Mucosa of descending colon (tissue), 3 donors: Measurements from ENCODE around the gene NFASC. TPM values are rescaled to one million over a fixed set of nuclear protein-coding genes. Genes with fewer than 3 reads are reported as not detected.

Experiments
- ATAC-seq: fragments of 200-7000 bp; cut with Tn5 transposase; one replicate; pipeline ENCODE4 v1.9.1; 2020; ENCODE audit warnings: mild to moderate bottlenecking, moderate library complexity
- DNase-seq, 3 donors: peaks; one replicate each; pipeline ENCODE4 v3.0.0-alpha.2; 2020
- H3K36me3 ChIP-seq: fragments of 200-600 bp; one replicate; pipeline ENCODE4 v1.8.0; 2021; ENCODE audit warnings: low read depth, mild to moderate bottlenecking
- H3K4me1 ChIP-seq: fragments of 200-600 bp; one replicate; pipeline ENCODE4 v1.8.0; 2021; ENCODE audit warnings: low read depth, mild to moderate bottlenecking
- H3K4me3 ChIP-seq: fragments of 200-600 bp; one replicate; pipeline ENCODE4 v1.8.0; 2021; ENCODE audit warnings: mild to moderate bottlenecking
- H3K9me3 ChIP-seq: fragments of 200-600 bp; one replicate; pipeline ENCODE4 v1.8.0; 2021; ENCODE audit warnings: mild to moderate bottlenecking
- intact Hi-C, 2 donors: fragments of 100-400 bp; cut with DNase I in 1 of 2; cut with micrococcal nuclease in 1 of 2; formaldehyde crosslinking; loops; one replicate each; pipeline versions ENCODE4 v1.11.0 to v1.11.1; 2022; cut with DNase I, micrococcal nuclease
- total RNA-seq, 3 donors: library from RNA; stranded (reverse); fragmentation: NEBNext Ultra II Directional in 2 of 3; extraction: Animal tissue kit (Norgen Biotek cat#: 25700) in 2 of 3; gene quantifications; one replicate each; pipeline versions ENCODE4 v1.2.1 to v1.2.4, GENCODE V29; 2021 to 2023
- TF ChIP-seq, protein P1 (sequence below): fragments of 200-600 bp; IDR thresholded peaks from one replicate; pipeline ENCODE4 v1.8.0; 2022; ENCODE audit warnings: antibody characterized with exemption, mild to moderate bottlenecking
- donor health status: DM: no; HTN: no; CAD: no; lungs with moderate emphysema.
- donor health status: DM: no; HTN: no; CAD: no.
- donor health status: DM: no; HTN: yes; CAD: no.

Gene NFASC
- total RNA-seq, 3 donors from 2014 or later: 12.3 to 27.6 (median 22.7) TPM

DNA sequence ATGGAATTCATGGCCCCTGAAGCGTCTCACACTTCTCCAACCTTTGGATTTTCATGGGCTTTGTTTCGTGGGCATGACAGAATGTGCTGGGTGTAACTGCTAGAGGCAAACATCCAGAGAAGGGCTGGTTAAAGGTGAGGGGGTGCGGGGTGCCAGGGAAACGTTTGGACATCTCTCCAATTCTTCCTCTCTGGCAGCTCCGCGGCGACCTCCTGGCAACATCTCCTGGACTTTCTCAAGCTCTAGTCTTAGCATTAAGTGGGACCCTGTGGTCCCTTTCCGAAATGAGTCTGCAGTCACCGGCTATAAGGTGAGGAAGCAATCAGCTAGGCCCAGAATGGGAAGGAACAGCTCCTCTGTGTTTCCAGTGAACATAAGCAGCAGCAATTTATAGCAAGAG is 201.6 kb downstream of the NFASC start:
- H3K36me3 ChIP-seq: no peaks in the 10 kb centered on the region
- H3K4me3 ChIP-seq: no peak overlapping the region
- H3K9me3 ChIP-seq: no peaks in the 10 kb centered on the region
- TF ChIP-seq, protein P1, sequence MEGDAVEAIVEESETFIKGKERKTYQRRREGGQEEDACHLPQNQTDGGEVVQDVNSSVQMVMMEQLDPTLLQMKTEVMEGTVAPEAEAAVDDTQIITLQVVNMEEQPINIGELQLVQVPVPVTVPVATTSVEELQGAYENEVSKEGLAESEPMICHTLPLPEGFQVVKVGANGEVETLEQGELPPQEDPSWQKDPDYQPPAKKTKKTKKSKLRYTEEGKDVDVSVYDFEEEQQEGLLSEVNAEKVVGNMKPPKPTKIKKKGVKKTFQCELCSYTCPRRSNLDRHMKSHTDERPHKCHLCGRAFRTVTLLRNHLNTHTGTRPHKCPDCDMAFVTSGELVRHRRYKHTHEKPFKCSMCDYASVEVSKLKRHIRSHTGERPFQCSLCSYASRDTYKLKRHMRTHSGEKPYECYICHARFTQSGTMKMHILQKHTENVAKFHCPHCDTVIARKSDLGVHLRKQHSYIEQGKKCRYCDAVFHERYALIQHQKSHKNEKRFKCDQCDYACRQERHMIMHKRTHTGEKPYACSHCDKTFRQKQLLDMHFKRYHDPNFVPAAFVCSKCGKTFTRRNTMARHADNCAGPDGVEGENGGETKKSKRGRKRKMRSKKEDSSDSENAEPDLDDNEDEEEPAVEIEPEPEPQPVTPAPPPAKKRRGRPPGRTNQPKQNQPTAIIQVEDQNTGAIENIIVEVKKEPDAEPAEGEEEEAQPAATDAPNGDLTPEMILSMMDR: no peak
- intact Hi-C loops: no loop called here
- H3K4me1 ChIP-seq: no peaks in the 10 kb centered on the region
- no peak for ATAC-seq
- no peak for DNase-seq

Other genes with a start within 250 kb of the NFASC start
- 10 to 100 TPM in 2 of 3 donors, 1 to 10 TPM in 1; 4.3 to 33.3 (median 26.4) TPM for gene LRRN2, start 185.1 kb upstream of the NFASC start, total RNA-seq
- 1 to 10 TPM in 1 of 3 donors, under 1 TPM in 2; 0.43 to 6.8 (median 0.51) TPM for gene CNTN2, start 172.3 kb downstream of the NFASC start, total RNA-seq
- gene TMEM81, start 213.6 kb downstream of the NFASC start, total RNA-seq: 1 to 10 TPM; 1.9 to 3.8 (median 2.3) TPM